DMS53 treated with DMSO at 0.1 percent for 48 hours (cell line): ENCODE results near the gene MBIP.

ENCODE experiments used
- DNase-seq: peaks from one replicate; lab custom pipeline; 2025; ENCODE audit not compliant: unreplicated experiment; lab: John Stamatoyannopoulos, UW

Gene MBIP

DNA sequence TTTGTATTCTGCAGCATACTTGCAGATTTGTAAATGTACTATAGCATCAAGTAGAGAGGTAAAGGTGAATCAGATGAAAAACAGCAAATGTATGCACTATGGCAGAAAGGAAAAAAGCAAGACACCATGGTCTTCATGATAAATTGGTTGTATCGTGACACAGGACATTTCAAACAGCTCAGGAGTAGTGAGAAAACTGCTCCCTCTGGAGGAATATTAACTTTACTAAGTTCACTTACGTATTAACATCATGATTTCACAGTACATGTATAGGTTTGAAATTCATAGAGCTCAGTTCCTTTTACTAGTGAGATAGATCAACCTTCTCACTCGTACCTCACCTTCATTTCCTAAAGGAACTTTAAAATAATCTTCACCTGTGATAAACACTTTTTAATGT, 6.5 kb downstream of the MBIP start:
- no peak for DNase-seq

DNA sequence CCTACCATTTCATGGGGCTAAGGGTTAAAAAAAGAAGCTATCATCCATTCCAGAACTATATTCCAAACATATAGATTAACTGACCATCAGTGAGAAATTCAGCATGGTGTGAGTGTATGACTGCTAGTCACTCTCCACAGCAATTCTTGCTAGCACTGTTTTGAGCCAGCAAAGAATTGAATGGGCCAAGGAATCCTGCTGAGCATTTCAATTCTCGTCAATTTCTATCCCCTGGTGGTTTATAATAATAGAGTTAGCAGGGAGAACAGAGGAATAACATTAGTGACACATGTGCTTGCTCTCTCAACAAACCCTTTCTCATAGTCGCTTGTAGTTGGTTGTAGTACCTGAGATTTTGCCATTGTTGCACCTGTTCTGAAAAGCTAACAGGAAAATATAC, 7.2 kb downstream of the MBIP start:
- DNase-seq: no peak

DNA sequence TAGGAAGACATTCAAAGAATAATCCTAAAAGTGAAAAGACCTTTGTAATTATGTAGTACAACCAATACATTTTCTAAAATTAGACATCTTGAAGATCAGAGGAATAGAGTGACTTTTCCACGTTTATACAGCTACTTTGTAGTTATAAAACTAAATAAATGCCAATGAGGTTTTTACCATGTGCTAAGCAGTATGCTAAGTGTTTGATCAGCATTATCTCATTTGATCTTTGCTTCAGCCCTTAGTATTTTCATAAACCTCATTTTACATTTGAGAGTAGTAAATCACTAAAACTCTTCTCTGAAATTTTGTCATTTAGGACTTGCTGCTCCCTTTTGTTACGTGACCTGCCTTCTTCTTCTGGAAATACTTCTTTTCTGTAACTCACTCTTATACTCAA, 13.6 kb downstream of the MBIP start:
- DNase-seq: no peak

DNA sequence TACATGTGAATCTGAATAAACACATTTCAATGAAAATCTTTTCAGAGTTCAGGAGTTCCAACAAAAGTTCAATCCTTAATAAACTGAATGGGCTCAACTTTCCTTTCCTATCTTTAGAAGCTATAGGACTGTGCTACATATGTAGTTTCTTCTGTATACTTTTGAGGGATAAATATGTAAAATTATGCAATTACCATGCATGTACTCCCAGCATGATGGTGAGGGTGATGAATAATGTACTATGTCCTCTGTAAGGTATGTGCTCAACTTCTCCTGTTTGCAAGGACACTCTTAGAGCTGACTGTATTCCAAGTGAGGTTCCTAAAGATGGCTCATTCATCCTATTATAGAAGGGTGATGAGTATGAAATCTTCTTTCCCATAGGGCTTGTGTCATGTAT, 15.5 kb downstream of the MBIP start:
- no peak for DNase-seq

DNA sequence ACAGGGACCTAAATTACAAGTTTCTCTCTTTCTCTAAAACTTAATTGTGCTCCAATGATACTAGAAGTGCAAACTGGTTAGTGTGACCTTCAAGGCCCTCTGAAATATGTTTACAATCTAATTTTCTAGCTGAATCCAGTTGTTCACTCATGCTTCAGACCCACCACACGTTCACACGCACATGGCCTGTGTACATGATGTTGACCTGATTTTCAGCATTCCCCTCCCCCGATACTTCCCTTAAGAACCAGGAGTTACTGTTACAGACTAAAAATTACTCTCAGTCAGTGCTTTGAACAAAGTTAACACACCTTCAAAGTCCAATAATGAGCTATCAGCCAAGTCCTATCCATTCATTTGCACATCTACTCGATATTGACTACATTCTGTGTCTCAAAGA, 16.5 kb downstream of the MBIP start:
- no peak for DNase-seq

DNA sequence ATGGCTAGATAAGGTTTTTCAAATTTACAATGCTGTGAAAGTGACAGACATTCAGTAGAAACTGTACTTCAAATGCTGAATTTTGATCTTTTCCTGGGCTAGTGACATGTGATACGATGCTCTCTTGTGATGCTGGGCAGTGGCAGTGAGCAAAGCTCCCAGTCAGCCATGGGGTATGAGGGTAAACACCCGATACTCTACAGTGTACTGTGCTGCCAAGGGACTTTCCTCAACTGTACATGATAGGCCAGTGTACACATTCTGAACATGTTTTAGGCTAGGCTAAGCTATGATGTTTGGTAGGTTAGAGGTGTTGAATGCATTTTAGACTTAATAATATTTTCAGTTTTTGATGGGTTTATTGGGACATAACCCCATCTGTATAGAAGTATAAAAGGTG, 17.6 kb downstream of the MBIP start:
- no peak for DNase-seq

DNA sequence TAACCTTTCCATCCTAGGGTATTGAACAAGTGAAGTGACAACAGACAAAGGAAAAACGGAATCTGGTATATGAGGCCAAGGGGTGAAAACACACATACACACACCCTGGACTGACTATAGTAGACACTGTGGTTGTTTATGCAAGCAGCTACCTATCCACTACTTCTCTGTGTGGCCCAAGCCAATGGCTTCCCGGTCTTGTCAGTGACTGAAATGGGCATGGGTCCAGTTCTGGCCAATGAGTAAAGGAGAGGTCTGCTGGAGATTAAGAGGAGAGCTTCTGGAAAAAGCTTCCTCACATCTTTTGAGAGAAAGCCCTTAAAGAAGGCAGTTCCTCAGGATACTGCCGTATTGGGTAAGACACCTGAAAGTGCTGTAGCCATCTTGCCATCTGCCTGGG, 19.3 kb downstream of the MBIP start:
- DNase-seq: no peak

DNA sequence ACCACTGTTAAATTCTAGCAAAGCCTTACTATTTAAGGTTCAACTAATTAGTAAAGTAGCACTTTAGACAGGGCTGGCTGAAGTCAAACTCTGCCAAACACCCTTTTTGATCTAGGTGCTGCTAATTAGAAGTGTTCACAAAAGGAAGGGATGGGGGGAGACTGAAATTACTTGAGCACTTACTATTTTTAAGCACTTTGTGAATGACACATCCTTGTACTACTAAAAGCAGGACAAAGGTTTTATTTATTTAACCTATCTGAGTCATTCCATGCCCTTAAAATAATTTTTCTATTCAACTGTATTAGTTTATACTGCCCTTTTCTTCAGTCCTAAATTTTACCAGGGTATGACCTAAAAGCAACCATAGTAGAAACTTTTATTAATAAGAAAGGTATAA, 20.1 kb downstream of the MBIP start:
- no peak for DNase-seq

DNA sequence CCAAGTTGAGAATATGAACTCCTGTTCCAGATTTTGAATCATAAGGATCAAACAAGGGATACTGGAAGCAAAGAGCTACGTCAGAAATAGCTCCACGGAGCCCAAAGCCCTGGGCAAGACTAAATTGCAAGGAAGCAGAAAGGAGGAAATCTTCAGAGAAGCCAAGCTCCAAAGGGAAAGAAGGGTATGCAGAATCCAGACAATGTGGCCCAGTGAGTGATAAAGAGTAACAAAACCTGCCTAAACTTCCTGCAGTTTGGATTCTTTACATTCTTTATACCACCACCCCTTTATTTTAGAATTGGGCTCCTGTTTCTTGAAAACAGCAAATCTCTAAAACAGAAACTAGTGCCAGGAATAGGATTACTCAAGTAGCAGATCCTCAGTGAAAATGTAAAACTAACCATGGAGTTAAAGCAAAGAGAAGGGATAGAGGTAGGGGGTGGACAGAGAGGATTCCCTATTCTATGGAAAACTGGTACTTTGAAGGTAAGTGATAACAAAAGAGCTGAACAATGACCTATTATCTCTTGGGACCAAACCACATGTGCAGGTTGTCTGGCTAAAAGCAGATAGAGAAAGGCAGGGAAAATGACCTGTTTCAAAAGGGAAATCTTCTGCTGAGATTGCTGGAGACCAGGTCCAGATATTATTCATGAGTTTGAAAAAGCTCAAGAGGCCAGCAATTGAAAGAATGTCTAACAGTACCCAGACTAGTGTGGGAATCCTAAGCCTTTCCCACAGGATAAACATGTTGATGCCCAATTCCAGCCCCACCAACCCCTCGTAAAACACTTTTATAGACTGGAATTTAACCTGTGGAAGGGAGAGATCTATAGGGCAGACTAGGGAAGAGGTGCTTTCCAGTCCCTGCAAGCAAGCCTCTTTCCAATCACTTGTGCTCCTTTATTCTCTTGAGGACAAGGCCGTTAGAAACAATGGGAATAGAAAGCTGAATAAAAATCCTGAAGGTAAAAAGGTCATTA, 24.5 kb downstream of the MBIP start:
- no peak for DNase-seq

DNA sequence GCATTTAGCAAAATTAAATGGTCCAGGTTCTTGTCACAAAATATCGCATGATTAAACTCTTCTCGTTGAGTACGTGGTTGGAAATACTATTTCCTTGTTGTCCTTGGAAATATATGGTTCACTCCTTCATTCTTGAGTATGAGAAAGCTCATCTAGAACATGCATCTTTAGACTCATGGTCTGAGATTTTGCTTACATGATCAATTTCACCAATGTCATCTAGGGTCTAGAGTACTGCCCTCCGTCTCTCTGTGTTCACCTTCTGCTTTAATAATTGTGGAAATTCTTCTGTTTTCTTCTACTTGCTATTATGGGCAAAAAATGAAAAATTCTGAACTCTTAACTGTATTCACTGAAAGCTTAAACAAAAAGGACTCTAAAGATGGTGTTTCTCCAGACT, 25.9 kb downstream of the MBIP start:
- DNase-seq: no peak

DNA sequence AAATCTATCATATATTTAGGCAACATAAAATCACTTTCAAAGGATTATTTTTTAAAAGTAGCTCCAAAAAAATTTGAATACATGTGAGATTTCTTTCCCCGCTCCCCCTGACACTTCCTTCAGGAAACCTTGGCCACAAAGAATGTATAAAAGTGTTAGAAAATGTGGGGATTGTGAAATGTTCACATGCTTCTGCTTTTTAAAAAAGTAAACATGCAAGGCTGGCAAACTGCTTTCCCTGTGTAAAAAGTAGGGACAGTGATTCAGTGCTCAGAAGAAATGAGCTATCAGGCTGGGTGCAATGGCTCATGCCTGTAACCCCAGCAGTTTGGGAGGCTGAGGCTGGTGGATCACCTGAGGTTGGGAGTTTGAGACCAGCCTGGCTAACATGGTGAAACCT, 26.6 kb downstream of the MBIP start:
- no peak for DNase-seq

DNA sequence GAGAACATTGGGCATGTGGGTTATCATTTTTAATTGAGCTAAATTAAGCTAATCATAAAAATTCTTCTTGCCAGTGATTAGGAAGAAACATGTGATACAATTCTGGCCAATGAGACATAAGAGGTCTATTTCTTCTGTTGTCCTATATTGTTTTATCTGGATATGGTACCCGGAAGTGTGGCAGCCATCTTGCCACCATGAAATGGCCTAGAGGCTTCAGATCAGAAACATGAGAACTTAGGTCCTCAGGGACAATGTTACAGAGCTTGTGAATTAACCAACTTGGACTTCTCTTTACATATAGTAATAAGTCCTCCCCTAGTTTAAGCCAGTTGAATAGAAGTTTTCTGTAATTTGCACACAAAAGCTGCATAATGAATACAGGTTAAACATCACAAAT, 30.5 kb downstream of the MBIP start:
- no peak for DNase-seq

DNA sequence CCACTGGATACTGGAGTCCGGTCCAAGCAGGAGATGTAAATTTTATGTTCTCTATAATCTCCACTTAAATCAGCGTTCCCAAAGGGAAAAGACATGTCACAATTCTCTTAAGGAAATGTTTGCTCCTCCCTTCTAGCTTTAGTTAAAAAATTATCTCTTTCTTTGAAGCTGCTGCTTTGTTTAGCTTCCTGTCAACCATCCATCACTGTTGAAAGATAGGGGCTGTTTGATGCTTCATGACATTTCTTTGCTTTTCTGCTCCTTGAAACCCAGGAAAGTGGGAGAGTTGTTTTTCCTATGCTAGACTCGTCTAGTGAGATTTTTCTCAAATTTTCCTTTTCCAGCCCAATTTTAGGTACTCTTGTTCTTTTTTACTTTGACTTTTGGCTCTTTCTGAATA, 31.9 kb downstream of the MBIP start:
- no peak for DNase-seq

DNA sequence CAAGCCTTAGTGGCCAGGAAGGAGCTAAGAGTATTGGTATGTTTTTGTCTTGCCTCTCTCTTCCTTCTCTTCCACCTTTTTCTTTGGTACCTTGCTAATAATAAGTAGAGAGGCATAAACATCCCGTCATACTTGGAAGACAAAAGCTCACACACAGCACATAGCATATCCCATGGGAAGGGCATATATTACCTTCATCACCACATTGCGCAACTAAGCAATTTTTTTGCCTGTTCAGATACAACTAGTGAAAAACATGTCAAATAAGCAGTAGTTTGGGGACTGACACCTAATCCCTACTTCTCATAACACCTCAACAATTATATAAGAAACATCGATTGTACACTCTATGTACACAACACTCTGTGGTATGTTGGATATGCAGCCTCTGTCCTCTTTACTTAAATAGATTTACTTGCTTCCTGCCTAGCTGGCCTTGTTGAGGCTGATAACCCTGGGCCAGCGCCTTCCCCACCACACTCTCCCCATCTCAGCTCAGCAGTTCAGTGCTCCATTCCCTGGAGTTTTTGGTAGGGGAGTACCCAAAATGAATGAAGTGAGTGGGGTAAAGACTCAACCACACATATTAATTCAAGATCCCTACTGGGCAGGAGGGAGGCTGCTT, 35.4 kb downstream of the MBIP start:
- no peak for DNase-seq

DNA sequence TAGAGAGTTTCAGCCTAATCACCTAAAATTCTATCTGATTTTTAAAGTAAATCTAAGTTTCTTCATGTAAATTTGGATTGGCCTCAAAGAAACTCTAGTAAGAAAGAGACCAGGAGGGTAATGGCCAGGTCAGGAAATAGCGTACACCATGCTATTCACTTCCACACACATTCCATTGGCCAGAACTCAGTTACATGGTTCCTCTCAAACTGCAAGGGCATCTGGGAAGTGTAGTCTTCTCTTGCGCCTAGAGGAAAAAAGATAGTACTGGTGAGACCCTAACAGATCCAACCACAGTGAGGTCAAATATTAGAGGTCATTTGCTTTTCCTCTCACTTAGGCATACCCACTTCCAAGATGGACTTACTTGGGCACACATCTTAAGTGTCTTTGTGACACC, 39.1 kb downstream of the MBIP start:
- no peak for DNase-seq

DNA sequence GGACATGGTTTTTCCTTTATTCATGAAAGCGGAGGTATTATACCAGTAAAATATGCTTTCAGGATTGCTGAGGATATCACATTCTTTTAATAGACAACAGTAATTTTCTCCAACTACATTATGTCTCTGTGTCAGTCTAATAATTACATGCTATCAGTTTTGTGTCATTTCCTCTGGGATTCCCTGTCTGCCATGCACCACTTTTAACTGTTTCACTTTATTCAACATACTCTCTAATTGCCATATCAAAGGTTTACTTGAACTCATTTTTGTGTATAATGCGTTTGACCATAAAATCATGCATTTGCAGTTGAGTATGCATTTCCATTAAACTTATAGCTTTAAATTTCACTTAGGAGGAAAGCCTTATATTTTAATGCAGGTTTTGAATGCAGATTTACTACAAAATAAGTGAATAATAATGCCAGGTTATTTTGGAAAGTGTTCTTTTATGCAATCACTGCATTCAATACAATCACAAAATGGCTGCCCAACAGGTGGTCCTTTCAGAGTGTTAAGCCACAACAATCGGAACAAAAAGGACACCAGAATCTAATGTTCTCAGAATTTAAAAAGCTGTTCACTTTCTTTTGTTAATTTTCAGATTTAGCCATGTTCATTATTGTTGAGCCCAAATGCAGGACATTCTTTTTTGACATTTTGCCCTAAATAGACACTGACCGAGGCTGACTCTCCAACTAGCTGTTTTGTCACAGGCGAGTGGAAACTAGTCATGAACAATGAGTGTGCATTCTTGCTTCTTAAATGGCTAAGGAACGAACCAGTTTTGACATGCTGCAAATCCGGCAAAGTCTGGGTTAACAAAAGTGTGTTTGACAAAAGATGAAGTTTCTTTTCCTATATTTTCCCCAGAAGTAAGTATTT, 40.9 kb downstream of the MBIP start:
- no peak for DNase-seq

DNA sequence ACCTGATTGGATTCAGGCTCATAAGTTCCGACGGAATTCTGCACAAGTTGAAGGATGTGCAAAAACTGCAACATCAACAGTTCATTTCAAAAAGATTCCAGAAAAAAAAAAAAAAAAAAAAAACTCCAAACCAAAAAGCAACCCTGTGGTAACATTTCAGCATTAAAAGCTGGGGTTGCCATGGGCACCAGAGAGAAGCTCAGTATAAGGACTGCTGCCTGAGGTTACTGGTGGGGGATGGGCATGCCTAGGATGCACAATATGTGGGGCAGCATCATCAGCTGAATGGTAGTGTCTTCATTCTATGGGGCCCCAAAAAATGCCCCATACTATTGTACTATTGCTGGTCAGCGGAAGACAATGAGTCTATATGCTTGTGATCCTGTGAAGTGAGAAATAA, 44.7 kb downstream of the MBIP start:
- no peak for DNase-seq

DNA sequence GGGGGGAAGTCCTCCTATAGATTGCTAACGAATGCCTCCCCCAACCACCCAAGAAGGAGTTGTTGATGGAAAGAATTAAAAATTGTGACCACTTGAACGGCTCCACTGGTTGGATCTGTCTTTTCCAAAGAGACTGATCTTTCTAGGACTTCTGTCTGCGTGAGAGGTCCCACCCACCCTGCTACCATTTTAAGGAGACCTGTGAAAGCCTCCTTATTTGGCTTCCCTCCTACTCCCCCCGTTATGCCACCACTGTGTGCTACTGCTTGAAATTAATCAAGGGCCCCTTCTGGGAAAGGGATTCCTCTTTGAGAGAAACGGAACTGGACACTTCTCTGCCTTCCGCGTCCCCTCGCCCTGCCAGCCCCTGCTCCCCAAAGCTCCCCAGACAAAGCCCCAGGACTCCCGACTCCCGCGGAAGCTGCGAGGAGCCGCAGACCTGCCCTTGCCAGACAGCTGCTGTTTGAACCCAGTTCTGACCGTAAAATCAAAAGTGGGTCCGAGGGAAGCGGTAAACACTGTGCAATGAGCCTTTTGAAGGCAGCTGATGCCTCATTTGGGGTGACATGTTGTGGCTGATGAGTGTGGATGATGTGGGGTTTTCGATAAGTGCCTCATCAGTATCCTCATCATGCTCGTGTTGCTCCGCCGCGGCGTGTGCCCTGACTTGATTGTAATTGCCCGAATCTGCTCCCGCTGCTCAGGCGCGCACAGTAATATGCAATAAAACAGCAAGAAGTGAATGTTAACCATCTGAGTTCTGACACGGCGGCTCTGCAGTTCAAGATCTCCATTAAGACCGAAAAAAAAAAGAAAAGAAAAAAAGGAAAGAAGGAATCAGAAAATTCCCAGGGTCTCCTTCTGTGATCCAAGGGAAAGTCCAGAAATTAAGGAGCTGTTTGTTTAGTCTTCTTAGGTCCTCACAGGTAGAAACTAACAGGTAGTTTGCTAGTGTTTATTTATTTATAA, 48.2 kb downstream of the MBIP start:
- peak; percentile 54 for DNase-seq

DNA sequence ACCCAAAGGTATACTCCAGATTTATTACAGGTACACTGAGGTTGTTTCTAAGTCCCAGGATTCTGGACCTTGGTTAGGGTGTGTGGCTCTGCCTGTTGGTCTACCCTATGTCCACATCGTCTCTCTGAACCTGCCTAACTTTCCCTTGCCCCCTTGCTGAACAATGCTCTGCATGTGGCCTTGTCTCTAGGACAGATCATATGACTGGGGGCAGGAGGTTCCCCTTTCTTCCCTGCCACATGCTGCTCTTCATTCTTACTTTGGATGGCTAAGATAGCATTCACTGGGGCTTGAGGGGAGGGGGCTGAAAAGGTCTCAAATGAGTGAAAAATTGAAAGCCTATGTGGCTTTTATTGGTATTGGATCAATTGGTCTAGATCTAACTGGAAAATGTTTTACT, 49.2 kb downstream of the MBIP start:
- peak; percentile 12 for DNase-seq

DNA sequence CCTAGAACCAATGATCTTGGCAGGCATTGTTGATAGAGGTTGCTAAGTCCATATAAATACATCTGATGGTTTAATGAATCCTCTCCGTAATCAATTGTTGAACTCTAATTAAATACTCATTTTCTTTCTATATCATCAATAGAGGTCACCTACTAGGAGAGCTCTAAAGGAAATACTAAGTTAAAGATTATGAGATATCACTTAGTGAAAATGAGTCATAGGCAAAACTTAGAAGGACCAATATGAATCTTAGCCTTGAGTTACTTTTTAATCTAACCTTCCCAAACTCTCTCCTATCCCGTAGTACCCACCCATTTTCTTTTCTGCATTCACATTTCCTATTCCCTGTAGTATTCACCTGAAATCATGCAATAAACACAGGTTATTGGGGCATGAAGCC, 50.2 kb downstream of the MBIP start:
- DNase-seq: no peak
